ENCODE measurements around the gene MED22. TPM values are rescaled to one million over a fixed set of nuclear protein-coding genes. Genes with fewer than 3 reads are reported as not detected.
"Not testable (repeated sequence)": the region's sequence is repeated elsewhere in the genome, so short reads cannot be mapped to it uniquely, and the experiment has no call there.

MED22 gene
- total and polyA plus RNA-seq, 5 donors from 2014 or later, result 7.3 to 29.3 (median 12.0) TPM

DNA sequence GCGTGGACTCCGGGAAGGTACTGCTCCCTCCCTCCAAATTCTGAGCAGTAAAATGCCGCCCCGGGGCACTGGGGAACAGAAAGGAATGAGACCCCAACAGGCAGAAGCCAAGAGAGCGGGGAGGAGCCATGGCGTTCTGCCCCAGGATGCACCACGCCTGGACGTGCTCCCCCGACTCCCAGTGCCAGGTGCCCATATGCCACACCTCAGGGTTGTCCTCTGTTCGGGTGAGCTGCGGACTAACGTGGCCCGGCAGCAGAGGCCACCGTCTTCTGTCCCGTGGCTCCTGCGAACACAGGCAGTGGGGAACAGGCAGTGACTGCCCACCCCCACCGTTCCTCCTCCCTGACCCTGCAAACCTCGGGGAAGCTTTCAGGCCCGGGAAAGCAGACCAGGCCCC lies 16.7 kb downstream of the MED22 start:
- H3K27me3 Mint-ChIP-seq, result no peaks in the 10 kb centered on the region
- peaks cover 42% of the 10 kb centered on the region for H3K36me3 ChIP-seq (ENCODE audit: control insufficient read depth, insufficient read depth, low read length)
- H3K9me3 Mint-ChIP-seq, result no peaks in the 10 kb centered on the region
- ATAC-seq (ENCODE audit: low read depth in 2 of 2) (no peak), DNase-seq (no peak)
- no peak overlapping the region for H3K4me3 Mint-ChIP-seq
- H3K27ac ChIP-seq (ENCODE audit: insufficient read depth, low read length, poor library complexity, severe bottlenecking), result no peak overlapping the region
- H3K36me3 Mint-ChIP-seq, result peaks cover 17% of the 10 kb centered on the region
- peaks cover 22% of the 10 kb centered on the region for H3K4me1 ChIP-seq (ENCODE audit: control insufficient read depth, insufficient read depth, low read length, poor library complexity, severe bottlenecking)
- H3K4me1 Mint-ChIP-seq, result peaks cover 0 to 44% (median 17%) of the 10 kb centered on the region in 4 donors
- no peak overlapping the region for H3K4me3 ChIP-seq (ENCODE audit: low read depth, low read length)
- H3K27me3 ChIP-seq (ENCODE audit: control insufficient read depth, insufficient read depth, low read length), result no peaks in the 10 kb centered on the region
- H3K27ac Mint-ChIP-seq, result no peak overlapping the region
- no peaks in the 10 kb centered on the region for H3K9me3 ChIP-seq (ENCODE audit: control insufficient read depth in 2 of 2, low read length in 2 of 2)

DNA sequence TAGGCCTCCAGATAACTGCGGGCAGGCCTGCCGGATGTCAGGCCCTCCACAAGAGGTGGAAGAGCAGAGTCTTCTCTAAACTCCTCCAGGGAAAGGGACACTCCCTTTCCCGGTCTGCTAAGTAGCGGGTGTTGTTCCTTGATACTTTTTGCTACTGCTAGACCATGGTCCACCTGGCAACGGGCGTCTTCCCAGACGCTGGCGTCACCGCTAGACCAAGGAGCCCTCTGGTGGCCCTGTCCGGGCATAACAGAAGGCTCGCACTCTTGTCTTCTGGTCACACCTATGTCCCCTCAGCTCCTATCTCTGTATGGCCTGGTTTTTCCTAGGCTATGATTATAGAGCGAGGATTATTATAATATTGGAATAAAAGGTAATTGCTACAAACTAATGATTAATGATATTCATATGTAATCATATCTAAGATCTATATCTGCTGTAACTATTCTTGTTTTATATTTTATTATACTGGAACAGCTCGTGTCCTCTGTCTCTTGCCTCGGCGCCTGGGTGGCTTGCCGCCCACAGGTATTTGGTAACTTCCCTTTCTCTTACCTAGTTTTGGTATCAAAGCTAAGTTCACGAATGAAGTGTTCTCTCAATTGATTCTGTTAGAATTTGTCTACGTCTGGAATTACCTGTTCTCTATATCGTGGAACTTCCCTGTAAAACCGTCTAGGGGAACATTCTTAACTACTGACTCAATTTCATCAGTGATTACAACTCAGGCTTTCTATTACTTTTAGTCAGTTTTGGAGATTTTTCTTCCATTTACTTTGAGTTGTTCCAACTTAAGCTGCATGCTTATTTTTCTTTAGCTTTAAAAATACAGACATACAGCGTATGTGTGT lies 18.4 kb downstream of the MED22 start:
- H3K9me3 ChIP-seq (ENCODE audit: control insufficient read depth in 2 of 2, low read length in 2 of 2); H3K4me3 Mint-ChIP-seq; H3K27me3 ChIP-seq (ENCODE audit: control insufficient read depth, insufficient read depth, low read length); DNase-seq; H3K9me3 Mint-ChIP-seq; H3K4me1 ChIP-seq (ENCODE audit: control insufficient read depth, insufficient read depth, low read length, poor library complexity, severe bottlenecking); H3K27ac ChIP-seq (ENCODE audit: insufficient read depth, low read length, poor library complexity, severe bottlenecking); ATAC-seq (ENCODE audit: low read depth in 2 of 2); H3K4me3 ChIP-seq (ENCODE audit: low read depth, low read length); H3K27me3 Mint-ChIP-seq: not testable (repeated sequence)
- peaks cover 0 to 29% (median 10%) of the 10 kb centered on the region in 4 donors for H3K4me1 Mint-ChIP-seq
- peaks cover 17% of the 10 kb centered on the region for H3K36me3 Mint-ChIP-seq
- peak overlapping the region in 1 of 3 donors; percentile 81 for H3K27ac Mint-ChIP-seq
- peaks cover 42% of the 10 kb centered on the region for H3K36me3 ChIP-seq (ENCODE audit: control insufficient read depth, insufficient read depth, low read length)

DNA sequence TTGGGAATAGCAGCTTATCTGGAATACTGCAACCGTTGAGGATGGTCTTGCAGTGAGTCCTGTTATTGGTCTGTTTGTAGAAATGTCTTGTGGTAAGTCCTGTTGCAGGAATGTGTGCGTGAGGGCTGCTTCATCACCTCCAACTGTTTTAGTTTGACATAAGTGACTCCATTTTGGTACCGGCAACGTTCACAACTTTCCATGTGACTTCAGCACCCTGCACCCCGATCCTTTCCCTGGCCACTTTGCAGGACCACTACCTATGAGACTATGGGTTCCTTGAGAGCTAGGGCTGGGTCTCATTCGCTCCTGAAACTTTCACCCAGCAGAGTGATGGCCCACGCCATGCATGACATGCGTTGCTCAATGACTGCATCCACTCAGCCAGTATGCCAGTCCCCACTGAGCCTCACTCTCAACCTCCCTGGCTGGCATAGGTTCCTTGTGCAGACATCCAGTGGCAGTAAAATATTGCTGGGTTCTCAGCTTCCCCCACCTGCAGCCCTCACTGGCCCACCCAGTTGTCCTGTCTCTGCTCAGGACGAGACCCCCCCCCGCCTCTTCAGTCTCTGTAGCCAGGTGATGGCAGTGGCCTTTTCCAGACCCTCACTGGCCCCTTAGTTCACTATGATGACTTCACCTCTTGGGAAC lies 20.0 kb downstream of the MED22 start:
- H3K36me3 ChIP-seq (ENCODE audit: control insufficient read depth, insufficient read depth, low read length), result peaks cover 27% of the 10 kb centered on the region
- H3K9me3 ChIP-seq (ENCODE audit: control insufficient read depth in 2 of 2, low read length in 2 of 2), result no peaks in the 10 kb centered on the region
- no peak overlapping the region for H3K4me3 Mint-ChIP-seq
- H3K4me1 Mint-ChIP-seq, result peaks cover 0 to 17% (median 10%) of the 10 kb centered on the region in 4 donors
- peak overlapping the region in 1 of 3 donors; percentile 14 for H3K27ac Mint-ChIP-seq
- no peaks in the 10 kb centered on the region for H3K4me1 ChIP-seq (ENCODE audit: control insufficient read depth, insufficient read depth, low read length, poor library complexity, severe bottlenecking)
- no peak for DNase-seq
- H3K36me3 Mint-ChIP-seq, result peaks cover 10% of the 10 kb centered on the region
- no peak overlapping the region for H3K4me3 ChIP-seq (ENCODE audit: low read depth, low read length)
- H3K9me3 Mint-ChIP-seq, result no peaks in the 10 kb centered on the region
- ATAC-seq (ENCODE audit: low read depth in 2 of 2), result no peak
- H3K27ac ChIP-seq (ENCODE audit: insufficient read depth, low read length, poor library complexity, severe bottlenecking), result no peak overlapping the region
- no peaks in the 10 kb centered on the region for H3K27me3 ChIP-seq (ENCODE audit: control insufficient read depth, insufficient read depth, low read length)
- no peaks in the 10 kb centered on the region for H3K27me3 Mint-ChIP-seq

DNA sequence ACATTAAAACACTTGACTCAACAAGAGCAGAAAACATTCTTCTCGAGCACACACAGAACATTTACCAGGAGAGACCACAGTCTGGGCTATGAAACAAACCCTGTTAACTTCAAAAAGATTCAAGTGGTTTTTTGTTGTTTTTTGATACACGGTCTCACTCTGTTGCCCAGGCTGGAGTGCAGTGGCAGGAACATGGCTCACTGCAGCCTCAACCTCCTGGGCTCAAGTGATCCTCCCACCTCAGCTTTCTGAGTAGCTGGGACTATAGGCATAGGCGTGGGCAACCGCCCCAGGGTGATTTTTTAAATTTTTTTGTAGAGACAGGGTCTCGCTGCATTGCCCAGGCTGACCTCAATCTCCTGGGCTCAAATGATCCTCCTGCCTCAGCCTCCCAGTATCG lies 20.9 kb downstream of the MED22 start:
- not testable (repeated sequence) for H3K4me3 Mint-ChIP-seq; H3K4me1 ChIP-seq (ENCODE audit: control insufficient read depth, insufficient read depth, low read length, poor library complexity, severe bottlenecking); H3K27ac Mint-ChIP-seq

DNA sequence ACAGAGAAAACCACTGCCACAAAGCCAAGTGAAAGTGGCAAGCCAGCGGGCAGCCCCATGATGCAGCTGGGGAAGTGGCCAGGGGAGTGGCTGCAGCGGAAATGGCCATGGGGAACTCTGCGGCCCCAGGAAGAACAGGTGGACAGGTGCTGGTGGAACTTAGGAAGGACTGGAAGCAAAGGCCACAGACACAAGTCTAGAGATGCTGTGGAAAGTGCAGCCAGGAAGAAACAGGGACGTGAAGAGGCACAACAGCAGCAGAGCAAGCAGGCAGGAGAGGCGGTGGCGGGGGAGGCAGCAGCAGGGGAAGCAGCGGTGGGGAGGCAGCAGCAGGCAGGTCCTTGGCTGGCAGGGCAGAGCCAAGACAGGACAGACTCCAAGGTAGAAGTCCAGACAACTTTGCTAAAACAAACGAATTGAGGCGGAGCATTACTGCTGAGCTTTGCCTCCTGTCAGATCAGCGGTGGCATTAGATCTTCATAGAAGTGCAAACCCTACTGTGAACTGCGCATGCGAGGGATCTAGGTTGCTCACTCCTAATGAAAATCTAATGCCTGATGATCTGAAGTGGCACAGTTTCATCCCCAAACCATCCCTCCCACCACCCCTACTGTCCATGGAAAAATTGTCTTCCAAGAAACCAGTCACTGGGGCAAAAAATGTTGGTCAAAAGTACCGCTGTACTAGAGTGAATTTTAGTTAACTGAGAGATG lies 23.8 kb downstream of the MED22 start:
- H3K27me3 Mint-ChIP-seq, result peaks cover 4% of the 10 kb centered on the region
- H3K9me3 ChIP-seq (ENCODE audit: control insufficient read depth in 2 of 2, low read length in 2 of 2), result no peaks in the 10 kb centered on the region
- peak overlapping the region in 1 of 3 donors; percentile 87 for H3K27ac Mint-ChIP-seq

More for the DNA sequence above, 20.9 kb downstream of the MED22 start:
- not testable (repeated sequence) for ATAC-seq (ENCODE audit: low read depth in 2 of 2); DNase-seq; H3K9me3 Mint-ChIP-seq; H3K27me3 Mint-ChIP-seq; H3K4me3 ChIP-seq (ENCODE audit: low read depth, low read length); H3K27ac ChIP-seq (ENCODE audit: insufficient read depth, low read length, poor library complexity, severe bottlenecking); H3K9me3 ChIP-seq (ENCODE audit: control insufficient read depth in 2 of 2, low read length in 2 of 2); H3K27me3 ChIP-seq (ENCODE audit: control insufficient read depth, insufficient read depth, low read length)
- H3K4me1 Mint-ChIP-seq, result peaks cover 0 to 14% (median 10%) of the 10 kb centered on the region in 4 donors
- H3K36me3 ChIP-seq (ENCODE audit: control insufficient read depth, insufficient read depth, low read length), result peaks cover 18% of the 10 kb centered on the region
- H3K36me3 Mint-ChIP-seq, result peaks cover 10% of the 10 kb centered on the region

DNA sequence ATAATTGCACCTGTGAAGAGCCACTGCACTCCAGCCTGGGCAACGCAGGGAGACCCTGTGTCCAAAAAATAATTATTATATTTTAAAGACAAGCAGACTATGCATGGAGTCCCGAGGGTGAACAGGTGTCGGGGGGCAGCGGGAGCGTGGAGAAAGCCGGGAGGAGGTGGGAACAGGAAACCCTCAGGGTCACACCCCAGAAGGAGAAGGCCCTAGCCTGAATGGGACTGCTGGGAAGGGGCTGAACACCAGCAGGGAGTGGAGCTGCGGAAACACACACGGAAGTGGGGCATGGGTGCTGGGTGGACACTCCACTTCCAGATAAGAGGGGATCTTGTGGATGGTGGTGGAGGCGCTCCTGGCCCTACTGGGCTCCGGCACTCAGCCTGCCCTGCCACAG lies 24.7 kb downstream of the MED22 start:
- Histone ChIP-seq H3K27me3 (ENCODE audit: control insufficient read depth, insufficient read depth, low read length) (no peaks in the 10 kb centered on the region), H3K36me3 (ENCODE audit: control insufficient read depth, insufficient read depth, low read length) (no peaks in the 10 kb centered on the region), H3K27ac (ENCODE audit: insufficient read depth, low read length, poor library complexity, severe bottlenecking) (no peak overlapping the region), H3K4me3 (ENCODE audit: low read depth, low read length) (no peak overlapping the region), H3K4me1 (ENCODE audit: control insufficient read depth, insufficient read depth, low read length, poor library complexity, severe bottlenecking) (no peaks in the 10 kb centered on the region), H3K9me3 (ENCODE audit: control insufficient read depth in 2 of 2, low read length in 2 of 2) (no peaks in the 10 kb centered on the region)
- no peaks in the 10 kb centered on the region for H3K9me3 Mint-ChIP-seq
- DNase-seq (no peak), ATAC-seq (ENCODE audit: low read depth in 2 of 2) (no peak)
- no peak overlapping the region for H3K27ac Mint-ChIP-seq
- H3K4me1 Mint-ChIP-seq, result peaks cover 0 to 3% (median 0%) of the 10 kb centered on the region in 4 donors
- no peaks in the 10 kb centered on the region for H3K36me3 Mint-ChIP-seq
- H3K4me3 Mint-ChIP-seq, result no peak overlapping the region
- peaks cover 4% of the 10 kb centered on the region for H3K27me3 Mint-ChIP-seq

More for the DNA sequence above, 23.8 kb downstream of the MED22 start:
- H3K9me3 Mint-ChIP-seq, result no peaks in the 10 kb centered on the region
- H3K27ac ChIP-seq (ENCODE audit: insufficient read depth, low read length, poor library complexity, severe bottlenecking), result no peak overlapping the region
- H3K4me1 Mint-ChIP-seq, result peaks cover 0 to 9% (median 2%) of the 10 kb centered on the region in 4 donors
- no peaks in the 10 kb centered on the region for H3K27me3 ChIP-seq (ENCODE audit: control insufficient read depth, insufficient read depth, low read length)
- DNase-seq, result no peak
- no peak overlapping the region for H3K4me3 Mint-ChIP-seq
- ATAC-seq (ENCODE audit: low read depth in 2 of 2), result no peak
- no peaks in the 10 kb centered on the region for H3K4me1 ChIP-seq (ENCODE audit: control insufficient read depth, insufficient read depth, low read length, poor library complexity, severe bottlenecking)
- no peaks in the 10 kb centered on the region for H3K36me3 Mint-ChIP-seq
- H3K4me3 ChIP-seq (ENCODE audit: low read depth, low read length), result no peak overlapping the region
- H3K36me3 ChIP-seq (ENCODE audit: control insufficient read depth, insufficient read depth, low read length), result no peaks in the 10 kb centered on the region

DNA sequence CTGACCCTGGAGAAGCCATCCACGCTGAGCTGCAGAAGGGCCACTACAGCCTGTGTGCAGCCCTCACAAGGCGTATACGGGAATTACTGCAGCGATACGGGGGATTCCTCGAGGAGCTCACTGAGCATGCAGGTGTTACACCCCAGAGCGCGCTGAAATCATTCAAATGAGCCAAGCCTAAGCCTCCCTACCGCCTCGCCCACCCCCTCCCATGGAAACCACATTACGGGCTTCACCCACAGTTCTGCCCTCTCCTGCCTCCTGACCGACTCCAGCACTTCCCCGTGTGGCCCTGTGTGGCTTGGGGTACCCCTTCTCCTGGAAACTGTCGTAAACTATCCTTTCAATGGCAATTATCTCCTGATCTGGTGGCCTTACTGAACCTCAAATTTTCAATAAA lies 25.2 kb downstream of the MED22 start:
- H3K4me3 Mint-ChIP-seq, result no peak overlapping the region
- peaks cover 4% of the 10 kb centered on the region for H3K27me3 Mint-ChIP-seq
- DNase-seq (no peak), ATAC-seq (ENCODE audit: low read depth in 2 of 2) (no peak)
- Histone ChIP-seq H3K27me3 (ENCODE audit: control insufficient read depth, insufficient read depth, low read length) (no peaks in the 10 kb centered on the region), H3K27ac (ENCODE audit: insufficient read depth, low read length, poor library complexity, severe bottlenecking) (no peak overlapping the region), H3K36me3 (ENCODE audit: control insufficient read depth, insufficient read depth, low read length) (no peaks in the 10 kb centered on the region), H3K9me3 (ENCODE audit: control insufficient read depth in 2 of 2, low read length in 2 of 2) (no peaks in the 10 kb centered on the region), H3K4me3 (ENCODE audit: low read depth, low read length) (no peak overlapping the region), H3K4me1 (ENCODE audit: control insufficient read depth, insufficient read depth, low read length, poor library complexity, severe bottlenecking) (no peaks in the 10 kb centered on the region)
- H3K27ac Mint-ChIP-seq, result no peak overlapping the region
- peaks cover 0 to under 1% (median 0%) of the 10 kb centered on the region in 4 donors for H3K4me1 Mint-ChIP-seq
- no peaks in the 10 kb centered on the region for H3K36me3 Mint-ChIP-seq
- no peaks in the 10 kb centered on the region for H3K9me3 Mint-ChIP-seq

Measured in CD4-positive, CD25-positive, alpha-beta regulatory T cell (primary cell).